DMS79 treated with DMSO at 0.1 percent for 48 hours (cell line): Measurements from ENCODE around the gene CTNNA3.

Experiments used
- DNase-seq: peaks from one replicate; lab custom pipeline; 2025; lab: John Stamatoyannopoulos, UW

The CTNNA3 gene

DNA sequence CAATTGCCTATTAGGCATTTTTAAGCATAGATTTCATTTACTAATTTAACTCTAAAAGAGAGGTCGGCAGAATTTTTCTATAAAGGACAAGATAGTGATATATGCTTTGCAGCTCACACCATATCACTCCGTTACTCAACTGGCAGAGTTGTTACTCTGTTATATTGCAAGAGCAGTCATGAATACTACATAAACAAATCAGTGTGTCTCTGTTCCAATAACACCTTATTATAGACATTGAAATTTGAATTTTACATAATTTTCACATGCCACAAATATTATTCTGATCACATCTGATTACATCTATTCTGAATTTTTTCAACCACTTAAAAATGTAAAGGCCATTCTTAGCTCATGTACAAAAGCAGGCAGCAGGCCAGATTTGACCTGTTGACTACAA lies 1624.1 kb downstream of the CTNNA3 start:
- no peak for DNase-seq

DNA sequence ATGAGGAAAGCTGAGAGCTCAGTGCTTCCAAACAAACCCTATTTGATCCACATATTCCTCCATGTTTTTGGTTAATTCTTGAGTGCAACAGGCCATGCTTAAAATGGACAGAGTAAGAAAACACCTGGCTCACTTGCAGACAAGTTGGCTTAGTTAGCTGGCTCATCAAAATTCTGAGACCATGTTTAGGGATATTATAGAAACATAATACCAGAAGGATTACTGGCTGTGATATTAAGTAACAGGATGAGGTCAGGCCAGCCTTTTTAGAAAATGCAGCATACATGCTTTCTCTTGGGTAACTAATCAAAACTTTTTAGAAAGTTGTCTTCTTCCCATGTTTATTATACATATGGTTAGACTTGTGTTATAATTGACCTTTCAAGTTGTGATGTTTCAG lies 1637.4 kb downstream of the CTNNA3 start:
- no peak for DNase-seq

DNA sequence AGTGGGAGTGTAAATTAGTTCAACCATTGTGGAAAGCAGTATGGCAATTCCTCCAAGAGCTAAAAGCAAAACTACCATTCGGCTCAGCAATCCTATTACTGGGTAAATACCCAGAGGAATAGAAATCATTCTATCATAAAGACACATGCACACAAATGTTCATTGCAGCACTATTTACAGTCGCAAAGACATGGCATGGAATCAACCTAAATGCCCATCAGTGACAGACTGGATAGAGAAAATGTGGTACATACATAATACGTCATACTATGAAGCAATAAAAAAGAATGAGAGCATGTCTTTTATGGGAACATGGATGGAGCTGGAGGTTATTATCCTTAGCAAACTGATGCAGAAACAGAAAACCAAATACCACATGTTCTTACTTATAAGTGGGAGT lies 1646.7 kb downstream of the CTNNA3 start:
- DNase-seq: no peak

DNA sequence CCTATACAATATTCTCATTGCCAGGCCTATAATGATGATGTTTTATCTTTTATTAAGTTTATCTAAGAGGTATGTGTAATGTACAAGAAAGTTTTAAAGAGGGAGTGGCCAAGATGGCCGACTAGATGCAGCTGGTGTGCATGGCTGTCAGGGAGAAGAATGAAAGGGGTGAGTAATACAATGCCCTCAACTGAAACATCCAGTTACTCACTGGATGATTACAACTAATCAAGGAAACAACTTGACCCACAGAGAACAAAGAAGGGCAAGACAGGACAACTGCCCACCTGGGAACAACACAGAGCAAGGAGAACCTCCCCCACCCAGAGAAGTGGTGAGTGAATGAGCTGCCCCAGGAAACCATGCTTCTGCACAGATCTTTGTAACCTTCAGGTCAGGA lies 1650.1 kb downstream of the CTNNA3 start:
- DNase-seq: no peak

DNA sequence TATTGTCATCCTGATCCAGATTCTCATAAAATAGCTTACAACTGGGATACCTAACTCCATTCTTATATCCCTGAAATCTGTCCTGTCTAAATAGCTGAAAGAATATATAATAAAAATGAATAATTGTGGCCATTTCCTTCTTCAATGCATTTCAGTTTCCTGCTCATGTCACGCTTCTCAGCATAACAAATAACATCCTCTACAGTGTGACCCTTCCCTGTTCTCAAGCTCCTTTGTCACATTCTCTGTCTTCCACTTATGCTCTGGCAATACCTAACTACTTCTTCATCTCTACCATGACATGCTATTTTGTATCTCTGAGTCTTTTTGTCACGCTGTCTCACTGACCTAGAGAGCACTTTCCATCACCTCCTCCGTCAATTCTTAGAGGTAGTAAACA lies 1654.2 kb downstream of the CTNNA3 start:
- no peak for DNase-seq

DNA sequence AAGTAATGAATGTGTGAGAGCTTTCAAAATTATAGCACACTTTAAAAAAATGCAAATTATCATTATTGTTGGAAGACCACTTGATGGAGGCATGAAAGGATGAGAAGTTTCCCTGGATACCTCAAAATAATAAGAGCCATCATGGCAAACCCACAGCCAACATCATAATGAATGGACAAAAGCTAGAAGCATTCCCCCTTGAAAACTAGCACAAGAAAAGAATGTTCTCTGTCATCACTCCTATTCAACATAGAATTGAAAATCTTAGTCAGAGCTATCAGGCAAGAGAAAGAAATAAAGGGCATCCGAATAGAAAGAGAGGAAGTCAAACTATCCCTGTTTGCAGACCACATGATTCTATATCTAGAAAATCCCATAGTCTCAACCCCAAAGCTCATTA lies 1657.4 kb downstream of the CTNNA3 start:
- no peak for DNase-seq

DNA sequence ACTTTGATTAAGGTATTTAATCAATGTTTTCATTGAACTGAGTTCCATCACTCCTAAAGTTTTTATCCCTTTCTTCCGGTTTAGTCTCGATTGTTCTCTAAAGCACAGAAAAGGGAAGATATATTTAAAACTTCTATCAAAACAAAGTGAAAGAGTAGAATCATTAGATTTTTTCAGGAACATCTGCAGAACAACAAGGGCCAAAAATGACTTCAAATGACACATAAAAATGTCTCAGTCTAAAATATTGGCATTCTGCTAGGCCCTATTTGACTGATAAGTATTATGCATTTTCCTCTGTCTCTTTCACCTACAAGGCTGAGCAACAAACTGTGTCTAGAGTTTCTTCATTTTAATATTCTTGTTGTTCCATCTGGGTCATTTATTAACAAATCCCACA lies 1669.7 kb downstream of the CTNNA3 start:
- DNase-seq: no peak

GRCh38 chr10:66025186-66025585 lies 1670.8 kb downstream of the CTNNA3 start:
- no peak for DNase-seq

GRCh38 chr10:66021423-66021822 lies 1674.6 kb downstream of the CTNNA3 start:
- DNase-seq: no peak

DNA sequence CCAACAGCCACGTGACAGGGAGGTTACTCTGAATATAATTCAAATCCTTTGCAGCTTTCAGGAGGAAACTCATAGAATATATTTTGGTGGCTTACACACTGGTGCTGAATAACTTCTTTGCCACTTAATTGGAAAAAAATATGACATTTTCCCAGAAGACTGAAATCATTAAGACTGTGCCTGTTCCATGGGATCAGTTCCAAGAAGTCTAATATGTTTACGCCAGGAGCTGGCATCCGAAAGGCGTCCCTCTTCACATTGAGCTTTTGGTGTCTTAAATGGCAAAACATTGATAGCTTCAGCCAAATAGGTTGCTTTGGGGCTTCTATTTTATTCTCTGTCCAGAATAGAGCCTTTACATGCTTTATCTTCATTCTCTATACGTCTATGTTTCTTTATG lies 1687.8 kb downstream of the CTNNA3 start:
- DNase-seq: no peak

GRCh38 chr10:66006411-66006810 lies 1689.6 kb downstream of the CTNNA3 start:
- DNase-seq: no peak

DNA sequence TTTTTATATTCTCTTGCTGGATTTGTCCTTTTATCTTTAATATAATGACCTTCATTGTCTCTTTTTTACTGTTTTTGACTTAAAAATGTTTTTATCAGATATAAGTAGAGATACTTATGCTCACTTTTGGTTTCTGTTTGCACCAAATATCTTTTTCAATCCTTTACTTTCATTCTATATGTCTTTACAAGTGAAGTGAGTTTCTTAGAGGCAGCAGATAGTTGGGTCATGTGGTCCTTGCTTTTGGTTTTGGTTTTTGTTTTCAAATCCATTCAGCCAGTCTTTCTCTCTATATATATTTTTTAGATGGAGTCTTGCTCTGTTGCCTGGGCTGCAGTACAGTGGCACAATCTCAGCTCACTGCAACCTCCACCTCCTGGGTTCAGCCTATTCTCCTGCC lies 1702.5 kb downstream of the CTNNA3 start:
- no peak for DNase-seq

- no peak for DNase-seq
Measured at GRCh38 chr10:65968871-65969270, 1727.1 kb downstream of the CTNNA3 start.

DNA sequence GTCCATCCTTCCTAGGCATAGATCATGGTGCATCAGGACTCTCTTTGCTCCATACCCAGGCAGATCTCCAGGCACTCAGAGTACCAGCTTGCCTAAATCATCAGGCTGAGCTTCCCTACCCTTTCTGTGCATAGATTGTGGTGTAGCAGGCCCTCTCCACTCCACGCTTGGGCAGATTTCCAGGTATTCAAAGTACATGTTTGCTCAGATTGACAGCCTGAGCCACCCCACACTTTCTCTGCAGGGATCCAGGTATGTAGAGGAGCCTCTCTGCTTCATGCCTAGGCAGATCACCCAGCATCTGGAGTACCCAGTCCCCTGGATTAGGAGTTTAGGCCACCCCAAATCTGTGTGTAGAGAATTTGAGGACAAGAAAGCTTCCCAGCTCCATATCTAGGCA lies 1727.6 kb downstream of the CTNNA3 start:
- DNase-seq: no peak

- DNase-seq: no peak
Measured at GRCh38 chr10:65964205-65964604, 1731.8 kb downstream of the CTNNA3 start.

- DNase-seq: no peak
Measured at GRCh38 chr10:65952086-65952485, 1743.9 kb downstream of the CTNNA3 start.

GRCh38 chr10:65950075-65950474 lies 1745.9 kb downstream of the CTNNA3 start:
- no peak for DNase-seq

DNA sequence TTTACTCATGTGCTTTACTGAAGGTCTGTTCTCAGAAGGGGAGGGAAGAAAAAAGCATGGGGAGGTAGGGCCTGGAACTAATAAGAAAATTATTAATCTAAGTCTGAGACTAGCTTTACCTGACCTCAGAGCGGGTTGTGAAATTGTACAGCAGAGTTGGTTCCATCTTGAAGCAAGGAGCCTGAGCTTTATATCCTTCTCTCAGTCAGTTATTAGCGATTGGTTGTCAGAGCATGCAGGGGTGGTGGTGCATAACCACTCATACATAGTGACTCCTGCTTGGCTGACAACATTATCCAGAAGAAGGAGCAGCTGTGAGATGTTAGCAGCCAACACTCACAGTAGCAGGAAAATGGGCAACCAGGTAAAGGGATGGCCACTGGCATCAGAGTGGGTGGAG lies 1746.5 kb downstream of the CTNNA3 start:
- no peak for DNase-seq

- DNase-seq: no peak
Measured at GRCh38 chr10:65945061-65945460, 1750.9 kb downstream of the CTNNA3 start.

DNA sequence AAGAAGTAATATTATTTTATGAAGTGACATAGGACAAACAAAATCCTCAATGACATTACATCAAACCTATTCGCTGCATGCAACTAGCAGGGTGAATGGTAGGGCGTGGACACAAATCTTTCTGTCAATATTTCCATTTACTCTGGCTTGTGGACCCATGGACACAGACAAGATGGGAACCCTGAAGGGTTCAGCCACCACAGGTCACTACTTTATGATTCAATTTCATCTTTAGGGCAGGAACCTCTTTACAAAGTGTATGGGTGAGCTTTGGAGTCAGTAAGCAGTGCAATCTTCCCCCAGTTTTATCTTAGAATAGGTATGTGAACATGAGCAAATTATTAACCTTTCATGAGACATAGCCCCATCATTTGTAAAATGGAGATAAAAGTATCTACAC lies 1752.5 kb downstream of the CTNNA3 start:
- no peak for DNase-seq

DNA sequence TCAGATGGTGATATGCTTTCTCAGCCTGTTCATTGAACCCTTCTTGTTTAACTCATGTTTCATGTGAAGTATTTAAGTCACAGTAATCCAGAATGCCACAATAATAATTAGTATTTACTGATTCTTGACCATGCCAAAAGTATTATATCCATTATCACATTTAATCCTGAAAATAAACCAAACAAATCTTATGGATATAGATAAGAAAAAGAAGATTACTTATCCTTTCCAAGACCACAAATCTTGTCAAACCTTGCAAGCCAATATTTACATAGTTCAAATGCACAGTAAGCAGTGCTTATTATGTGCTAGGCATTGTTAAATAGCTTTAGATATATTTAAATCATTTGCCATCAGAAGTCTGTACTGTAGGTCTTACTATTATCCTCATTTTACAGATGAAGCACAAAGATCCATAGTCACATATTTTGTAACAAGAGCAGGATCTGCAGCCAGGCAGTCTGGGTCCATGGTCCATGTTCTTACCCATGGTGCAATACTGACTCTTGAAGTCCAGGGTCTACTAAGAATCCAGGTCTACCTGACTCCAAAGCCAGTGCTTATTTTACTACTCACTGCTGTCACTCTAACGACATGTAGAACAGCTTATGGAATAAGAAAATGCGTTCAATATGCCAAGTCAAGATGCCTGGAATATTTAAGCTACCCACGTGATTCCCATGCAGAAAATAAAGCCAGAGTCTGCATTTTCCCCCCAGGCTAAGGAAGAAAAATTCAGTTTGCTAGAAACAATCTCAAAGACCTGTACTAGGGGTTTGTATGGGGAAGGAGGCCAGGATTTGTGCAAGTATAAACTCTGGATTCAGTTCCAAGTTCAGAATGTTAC lies 1755.0 kb downstream of the CTNNA3 start:
- DNase-seq: no peak

- DNase-seq: no peak
Measured at GRCh38 chr10:65940105-65940504, 1755.9 kb downstream of the CTNNA3 start.

- DNase-seq: no peak
Measured at GRCh38 chr10:65931291-65932070, 1764.5 kb downstream of the CTNNA3 start.
